Lower lobe of right lung (tissue), 2 donors: ENCODE results near the gene SYNE2. TPM values are rescaled to one million over a fixed set of nuclear protein-coding genes. Genes with fewer than 3 reads are reported as not detected.

Source experiments
- ATAC-seq, 2 donors: fragments of 200-7000 bp; cut with Tn5 transposase; one replicate each; pipeline ENCODE4 v1.9.1; 2020 to 2022; ENCODE audit warnings: mild to moderate bottlenecking in 2 of 2, moderate library complexity in 2 of 2
- DNase-seq: peaks from one replicate; pipeline ENCODE4 v3.0.0-alpha.2; 2020
- H3K27ac ChIP-seq: fragments of 200-600 bp; one replicate; pipeline ENCODE4 v1.8.0; 2022
- H3K27me3 ChIP-seq: fragments of 200-600 bp; one replicate; pipeline ENCODE4 v1.8.0; 2022; ENCODE audit warnings: low read depth
- H3K36me3 ChIP-seq: fragments of 200-600 bp; one replicate; pipeline ENCODE4 v1.8.0; 2022; ENCODE audit warnings: mild to moderate bottlenecking
- H3K4me1 ChIP-seq: fragments of 200-600 bp; one replicate; pipeline ENCODE4 v1.8.0; 2022
- H3K4me3 ChIP-seq: fragments of 200-600 bp; one replicate; pipeline ENCODE4 v1.8.0; 2022; ENCODE audit warnings: mild to moderate bottlenecking
- H3K9me3 ChIP-seq: fragments of 200-600 bp; one replicate; pipeline ENCODE4 v1.8.0; 2022
- CTCF ChIP-seq: fragments of 200-600 bp; IDR thresholded peaks from one replicate; pipeline ENCODE4 v1.8.0; 2022; ENCODE audit warnings: antibody characterized with exemption, mild to moderate bottlenecking
- intact Hi-C: fragments of 100-400 bp; cut with DNase I; formaldehyde crosslinking; loops from one replicate; pipeline ENCODE4 v1.11.0; 2022
- total RNA-seq: library from RNA; stranded (reverse); fragmentation: NEBNext Ultra II Directional; extraction: Animal tissue kit (Norgen Biotek cat#: 25700); gene quantifications from one replicate; pipeline ENCODE4 v1.2.1, GENCODE V29; 2021
- donor health status: DM: no; HTN: yes; CAD: no; lungs with severe emphysema.

Gene SYNE2
- total RNA-seq, 1 donor from 2014 or later: 129 TPM

GRCh38 chr14:63923422-63923752, 70.6 kb downstream of the SYNE2 start:
- TF ChIP-seq CTCF: no peak
- intact Hi-C loops: no loop called here
- H3K27me3 ChIP-seq: no peaks in the 10 kb centered on the region
- H3K9me3 ChIP-seq: no peaks in the 10 kb centered on the region
- DNase-seq (no peak), ATAC-seq (peak in 1 of 2 donors; percentile 11)
- H3K36me3 ChIP-seq: no peaks in the 10 kb centered on the region
- H3K4me1 ChIP-seq: peaks cover 7% of the 10 kb centered on the region
- peak overlapping the region; percentile 56 for H3K27ac ChIP-seq
- no peak overlapping the region for H3K4me3 ChIP-seq

- Histone ChIP-seq H3K36me3 (no peaks in the 10 kb centered on the region), H3K27ac (no peak overlapping the region), H3K4me3 (no peak overlapping the region), H3K4me1 (peaks cover 7% of the 10 kb centered on the region), H3K9me3 (no peaks in the 10 kb centered on the region), H3K27me3 (no peaks in the 10 kb centered on the region)
- no peak for ATAC-seq
- DNase-seq: no peak
- intact Hi-C loops: no loop called here
- no peak for TF ChIP-seq CTCF
Measured at GRCh38 chr14:63924375-63924774, 71.6 kb downstream of the SYNE2 start.

- DNase-seq (no peak), ATAC-seq (no peak)
- H3K4me3 ChIP-seq: no peak overlapping the region
- no peaks in the 10 kb centered on the region for H3K9me3 ChIP-seq
- H3K4me1 ChIP-seq: peaks cover 7% of the 10 kb centered on the region
- H3K27me3 ChIP-seq: no peaks in the 10 kb centered on the region
- TF ChIP-seq CTCF: no peak
- no peak overlapping the region for H3K27ac ChIP-seq
- no peaks in the 10 kb centered on the region for H3K36me3 ChIP-seq
- intact Hi-C loops: no loop called here
Measured at GRCh38 chr14:63926641-63927040, 73.8 kb downstream of the SYNE2 start.

DNA sequence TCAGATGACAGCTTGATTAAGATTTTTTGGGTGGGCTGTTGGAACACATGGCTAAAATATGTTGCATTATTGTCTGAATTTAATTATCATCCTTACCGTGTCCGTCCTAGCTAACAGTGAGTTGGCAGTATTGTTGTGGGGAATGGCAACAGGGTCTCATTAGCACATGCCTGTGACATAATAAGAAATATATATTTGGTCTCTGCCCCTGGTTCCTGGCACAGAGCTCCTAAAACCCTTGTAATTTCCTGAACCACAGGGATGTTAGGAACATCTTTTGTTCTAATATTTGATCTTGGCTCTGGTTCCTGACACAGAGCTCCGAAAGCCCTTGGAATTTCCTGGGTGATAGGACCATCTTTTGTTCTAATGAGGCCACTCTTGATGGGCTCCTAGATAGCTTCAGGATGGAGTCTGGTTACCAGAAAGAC, 76.0 kb downstream of the SYNE2 start:
- no peak for ATAC-seq
- no peak overlapping the region for H3K4me3 ChIP-seq
- H3K27me3 ChIP-seq: no peaks in the 10 kb centered on the region
- intact Hi-C loops: no loop called here
- no peaks in the 10 kb centered on the region for H3K9me3 ChIP-seq
- peaks cover under 1% of the 10 kb centered on the region for H3K4me1 ChIP-seq
- H3K36me3 ChIP-seq: no peaks in the 10 kb centered on the region
- TF ChIP-seq CTCF: no peak
- DNase-seq: no peak
- no peak overlapping the region for H3K27ac ChIP-seq

DNA sequence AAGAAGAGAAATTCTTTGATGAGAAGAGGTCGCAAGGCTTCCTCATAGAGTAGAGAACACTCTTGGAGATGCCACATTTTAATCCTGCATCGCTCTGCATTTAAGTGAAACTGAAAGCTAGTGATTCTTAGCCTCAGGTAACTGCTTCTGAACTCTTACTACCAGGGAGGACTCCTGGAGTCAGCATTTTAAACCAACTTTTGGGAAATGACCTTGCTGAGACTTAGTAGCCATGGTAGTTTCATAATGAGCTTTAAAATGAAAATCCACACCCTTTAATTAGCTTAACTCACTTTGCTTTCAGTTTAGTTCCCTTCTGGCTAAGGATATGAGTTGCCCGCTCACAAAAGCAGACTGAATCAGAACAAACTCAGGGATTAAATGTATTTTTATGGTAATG, 80.3 kb downstream of the SYNE2 start:
- H3K9me3 ChIP-seq: no peaks in the 10 kb centered on the region
- no peak for DNase-seq
- H3K27ac ChIP-seq: no peak overlapping the region
- peak in 1 of 2 donors; percentile 59 for ATAC-seq
- H3K27me3 ChIP-seq: no peaks in the 10 kb centered on the region
- H3K4me3 ChIP-seq: no peak overlapping the region
- no peaks in the 10 kb centered on the region for H3K36me3 ChIP-seq
- intact Hi-C loops: no loop called here
- H3K4me1 ChIP-seq: no peaks in the 10 kb centered on the region
- TF ChIP-seq CTCF: no peak

DNA sequence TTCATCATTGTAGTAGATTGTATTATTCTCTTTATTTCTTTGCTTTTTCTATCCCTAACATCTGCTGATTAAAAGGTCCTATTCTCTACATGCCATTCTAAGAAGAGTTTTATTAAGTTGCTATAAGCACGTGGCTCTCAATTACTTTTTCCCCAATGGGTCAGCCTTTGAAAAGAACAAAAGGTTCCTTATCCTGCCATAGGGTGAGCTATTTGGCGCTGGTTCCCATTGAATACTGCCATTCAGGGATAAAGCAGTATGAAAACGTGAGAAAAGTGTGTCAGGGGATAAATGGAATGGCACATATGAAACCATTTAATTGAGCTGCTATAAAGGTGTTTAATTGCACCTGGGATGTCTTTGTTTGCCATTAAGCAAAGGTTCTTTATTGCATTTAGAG, 80.9 kb downstream of the SYNE2 start:
- DNase-seq: no peak
- intact Hi-C loops: no loop called here
- Histone ChIP-seq H3K27ac (no peak overlapping the region), H3K36me3 (no peaks in the 10 kb centered on the region), H3K4me1 (peaks cover 6% of the 10 kb centered on the region), H3K4me3 (no peak overlapping the region), H3K9me3 (no peaks in the 10 kb centered on the region), H3K27me3 (no peaks in the 10 kb centered on the region)
- no peak for TF ChIP-seq CTCF
- ATAC-seq: no peak
